Psoas muscle (tissue), 8 donors: ENCODE measurements around the gene NOTCH1. TPM values are rescaled to one million over a fixed set of nuclear protein-coding genes. Genes with fewer than 3 reads are reported as not detected.

Source experiments
- ATAC-seq, 4 donors: fragments of 200-7000 bp; cut with Tn5 transposase; one replicate each; pipeline ENCODE4 v1.9.1; 2020; ENCODE audit warnings: moderate library complexity in 3 of 4, mild to moderate bottlenecking in 2 of 4
- DNase-seq, 2 donors: peaks; one replicate each; pipeline ENCODE4 v3.0.0-alpha.2; 2020
- H3K27ac ChIP-seq: fragments of 200-600 bp; one replicate; pipeline ENCODE4 v1.8.0; 2022
- H3K27me3 ChIP-seq, 3 donors: fragments of 200-600 bp in 1 of 3; one replicate each; pipeline versions ENCODE4 v1.6.1 to v1.8.0; 2013 to 2022; ENCODE audit warnings: low read length in 2 of 3, mild to moderate bottlenecking in 2 of 3, moderate library complexity in 1 of 3; ENCODE audit not compliant: insufficient read depth in 3 of 3
- H3K36me3 ChIP-seq, 2 donors: fragments of 200-600 bp in 1 of 2; one replicate each; pipeline versions ENCODE4 v1.6.1 to v1.8.0; 2013 to 2022; ENCODE audit warnings: low read depth in 1 of 2, mild to moderate bottlenecking in 1 of 2, moderate library complexity in 1 of 2; ENCODE audit not compliant: insufficient read depth in 1 of 2
- H3K4me1 ChIP-seq: fragments of 200-600 bp; one replicate; pipeline ENCODE4 v1.8.0; 2022
- H3K4me3 ChIP-seq: fragments of 200-600 bp; one replicate; pipeline ENCODE4 v1.8.0; 2022; ENCODE audit warnings: mild to moderate bottlenecking
- H3K9me3 ChIP-seq: fragments of 200-600 bp; one replicate; pipeline ENCODE4 v1.8.0; 2022
- CTCF ChIP-seq: fragments of 200-600 bp; IDR thresholded peaks from one replicate; pipeline ENCODE4 v1.8.0; 2022; ENCODE audit warnings: antibody characterized with exemption
- WGBS, 3 donors: extraction: QIAGEN DNeasy Blood & Tissue Kit; methylation state at CpG; one replicate each; pipeline versions ENCODE4 v1.1.6 to v1.1.7; 2013; 5-methylcytosine and 5-hydroxymethylcytosine counted together
- intact Hi-C, 2 donors: fragments of 100-400 bp; cut with DNase I; formaldehyde crosslinking; loops; one replicate each; pipeline versions ENCODE4 v1.11.0 to v1.14.2; 2022
- polyA plus RNA-seq, 3 donors: library from polyadenylated mRNA; stranded (reverse); fragments of 200-250 nt; gene quantifications; one replicate each; pipeline ENCODE4 v1.2.3, GENCODE V29; 2013
- total RNA-seq, 4 donors: library from RNA; stranded (reverse); fragmentation: NEBNext Ultra II Directional in 2 of 4; extraction: Animal tissue kit (Norgen Biotek cat#: 25700) in 2 of 4; gene quantifications; one replicate each; pipeline versions ENCODE4 v1.2.1 to v1.2.4, GENCODE V29; 2021 to 2023
- donor health status: healthy with polysubstance abuse.
- donor health status: DM: no; HTN: no; CAD: no; lungs with moderate emphysema.
- donor health status: Bipolar disorder and iron deficiency.
- donor health status: healthy.
- donor health status: DM: yes; HTN: yes; CAD: no.
- donor health status: DM: no; HTN: no; CAD: no.
- donor health status: DM: no; HTN: no; CAD: no.
- donor health status: DM: yes; HTN: yes; CAD: no.

NOTCH1 gene
- total and polyA plus RNA-seq, 7 donors: 1.8 to 15.4 (median 8.7) TPM

GRCh38 chr9:136499935-136500910 lies 45.6 kb downstream of the NOTCH1 start:
- Histone ChIP-seq H3K27ac (no peak overlapping the region), H3K27me3 (no peaks in the 10 kb centered on the region), H3K9me3 (no peaks in the 10 kb centered on the region), H3K4me1 (no peaks in the 10 kb centered on the region), H3K4me3 (no peak overlapping the region), H3K36me3 (peaks cover 3 to 89% of the 10 kb centered on the region in 2 donors)
- DNase-seq (no peak), ATAC-seq (no peak)
- intact Hi-C loops: loop anchor here in 1 of 2 donors (5.0 kb wide), 1 partner anchor 32 kb away; no protein-coding TSS in a partner anchor
- no peak for TF ChIP-seq CTCF
- 90 to 93% (median 92%) methylated on average over 49 to 50 of the region's 50 CpGs for WGBS, 3 donors

DNA sequence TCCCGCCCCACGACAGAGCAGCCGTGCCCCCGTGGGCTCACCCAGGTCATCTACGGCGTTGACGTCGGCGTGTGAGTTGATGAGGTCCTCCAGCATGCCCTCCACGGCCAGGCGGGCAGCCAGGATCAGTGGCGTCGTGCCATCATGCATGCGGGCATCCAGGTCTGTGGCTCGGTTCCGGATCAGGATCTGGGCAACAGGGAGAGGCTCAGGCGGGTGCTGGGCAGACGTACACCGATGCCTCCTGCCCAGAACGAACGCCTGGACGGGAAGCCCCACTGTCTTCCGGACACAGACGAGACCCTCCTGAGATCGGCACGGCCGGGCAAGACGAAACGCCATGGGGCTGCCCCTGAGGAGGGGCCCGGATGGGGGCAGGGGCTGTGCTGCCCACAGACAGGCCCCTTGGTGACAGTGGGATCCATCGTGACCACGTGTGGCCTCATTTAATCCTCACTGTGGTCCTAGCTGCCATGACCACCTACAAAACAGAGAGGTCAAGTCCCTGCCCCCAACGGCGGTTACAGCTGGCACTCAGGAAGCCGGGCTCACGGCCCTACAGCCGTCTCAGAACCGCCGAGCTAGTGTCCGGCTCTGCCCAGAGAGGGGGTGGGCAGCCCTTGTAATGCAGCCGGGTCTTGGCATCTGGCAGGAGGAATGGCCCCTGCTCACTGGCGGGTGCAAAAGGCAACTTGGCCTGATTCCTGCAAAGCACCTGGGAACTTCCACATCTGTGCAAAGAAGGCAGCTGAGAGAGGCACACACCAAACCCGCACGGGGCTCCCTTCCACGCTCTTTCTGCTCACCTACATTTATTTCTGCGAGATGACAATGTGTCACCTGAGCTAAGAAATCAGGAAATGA lies 46.5 kb downstream of the NOTCH1 start:
- Histone ChIP-seq H3K27me3 (no peaks in the 10 kb centered on the region), H3K9me3 (no peaks in the 10 kb centered on the region), H3K36me3 (peaks cover 0 to 89% of the 10 kb centered on the region in 2 donors), H3K27ac (no peak overlapping the region), H3K4me3 (no peak overlapping the region), H3K4me1 (no peaks in the 10 kb centered on the region)
- intact Hi-C loops: loop anchor here in 1 of 2 donors (5.0 kb wide), 1 partner anchor 33 kb away; no protein-coding TSS in a partner anchor
- TF ChIP-seq CTCF: no peak
- 85 to 87% (median 87%) methylated on average over 41 to 46 of the region's 46 CpGs for WGBS, 3 donors
- DNase-seq (no peak), ATAC-seq (no peak)

GRCh38 chr9:136497916-136498695 lies 47.7 kb downstream of the NOTCH1 start:
- TF ChIP-seq CTCF: no peak
- Histone ChIP-seq H3K9me3 (no peaks in the 10 kb centered on the region), H3K27me3 (no peaks in the 10 kb centered on the region), H3K4me1 (no peaks in the 10 kb centered on the region), H3K36me3 (peaks cover 0 to 80% of the 10 kb centered on the region in 2 donors), H3K27ac (no peak overlapping the region), H3K4me3 (no peak overlapping the region)
- ATAC-seq (no peak), DNase-seq (no peak)
- WGBS, 3 donors: 88 to 93% (median 88%) methylated on average over 26 to 28 of the region's 28 CpGs
- intact Hi-C loops: loop anchor here in 1 of 2 donors (5.0 kb wide), 1 partner anchor 34 kb away; no protein-coding TSS in a partner anchor
